H1 (cell line): Measurements from ENCODE around the gene IL2RG. TPM values are rescaled to one million over a fixed set of nuclear protein-coding genes. Genes with fewer than 3 reads are reported as not detected.

ENCODE experiments used
- CTCF ChIA-PET: fragments of 300-600 bp; sonication (Branson Sonifier 250); formaldehyde crosslinking; loops from one replicate; lab custom pipeline; 2021; ENCODE audit not compliant: partially characterized antibody; lab: Charles Lee
- POLR2A ChIA-PET: fragments of 300-600 bp; sonication (Branson Sonifier 250); formaldehyde crosslinking; loops from one replicate; lab custom pipeline; 2021; ENCODE audit warnings: inconsistent platforms; ENCODE audit not compliant: partially characterized antibody; lab: Charles Lee
- DNase-seq, 2 experiments: peaks; one replicate each; pipeline versions ENCODE4 v3.0.0 to v3.0.0-alpha.2; 2010 to 2022; ENCODE audit warnings: low spot score in 2 of 2, low read depth in 1 of 2, mixed read lengths in 1 of 2
- FAIRE-seq: peaks from 2 replicates; lab custom pipeline; 2011; peaks lifted over from hg19 to GRCh38; lab: Jason Lieb, UNC
- H2AFZ ChIP-seq: 2 replicates; pipeline ENCODE4 v1.8.1; 2012; ENCODE audit warnings: low read length, inconsistent platforms
- H2AK5ac ChIP-seq: 2 replicates; pipeline ENCODE4 v1.6.1; 2013; ENCODE audit warnings: low read depth, low read length
- H2BK120ac ChIP-seq: replicated peaks from 2 replicates; pipeline ENCODE3; 2013; ENCODE audit warnings: low read depth, low read length, inconsistent platforms
- H2BK12ac ChIP-seq: 2 replicates; pipeline ENCODE4 v1.6.1; 2013; ENCODE audit warnings: low read depth, low read length
- H2BK15ac ChIP-seq: 2 replicates; pipeline ENCODE4 v1.6.1; 2013; ENCODE audit warnings: low read length
- H2BK20ac ChIP-seq: 2 replicates; pipeline ENCODE4 v1.6.1; 2013; ENCODE audit warnings: low read length
- H2BK5ac ChIP-seq: 2 replicates; pipeline ENCODE4 v1.6.1; 2013; ENCODE audit warnings: low read depth, low read length
- H3K14ac ChIP-seq: 2 replicates; pipeline ENCODE4 v1.6.1; 2013; ENCODE audit warnings: inconsistent platforms; ENCODE audit not compliant: insufficient read length
- H3K18ac ChIP-seq: 2 replicates; pipeline ENCODE4 v1.6.1; 2013; ENCODE audit warnings: low read length; ENCODE audit errors: extremely low read depth
- H3K23ac ChIP-seq: 2 replicates; pipeline ENCODE4 v1.6.1; 2013; ENCODE audit warnings: inconsistent platforms; ENCODE audit not compliant: insufficient read length
- H3K23me2 ChIP-seq: 2 replicates; pipeline ENCODE4 v1.6.1; 2013; ENCODE audit warnings: low read depth, low read length
- H3K27ac ChIP-seq: 2 replicates; pipeline ENCODE4 v1.6.1; 2011; ENCODE audit warnings: low read depth, low read length, inconsistent platforms
- H3K27me3 ChIP-seq, 4 experiments: replicated peaks in 1 of 4; 1 replicate in 1 of 4; 2 replicates in 3 of 4; pipeline versions ENCODE4 v1.6.1 to v1.8.1; 2011 to 2013; ENCODE audit warnings: low read length in 3 of 4, mild to moderate bottlenecking in 3 of 4, inconsistent platforms in 2 of 4, mixed read lengths in 2 of 4, moderate library complexity in 1 of 4; ENCODE audit not compliant: control insufficient read depth in 3 of 4, insufficient read depth in 3 of 4; ENCODE audit errors: extremely low read depth in 1 of 4
- H3K36me3 ChIP-seq, 4 experiments: 2 replicates each; pipeline versions ENCODE4 v1.6.1 to v1.8.1; 2011 to 2013; ENCODE audit warnings: mild to moderate bottlenecking in 4 of 4, low read length in 3 of 4, moderate library complexity in 2 of 4, control low read depth in 1 of 4, inconsistent platforms in 1 of 4; ENCODE audit not compliant: insufficient read depth in 4 of 4, control insufficient read depth in 2 of 4
- H3K4ac ChIP-seq: replicated peaks from 2 replicates; pipeline ENCODE3; 2013; ENCODE audit warnings: low read length, low read depth, mixed read lengths, inconsistent platforms; ENCODE audit not compliant: insufficient read length
- H3K4me1 ChIP-seq, 4 experiments: replicated peaks in 1 of 4; 1 replicate in 1 of 4; 2 replicates in 3 of 4; pipeline versions ENCODE4 v1.6.1 to v1.8.1; 2011 to 2013; ENCODE audit warnings: low read length in 3 of 4, inconsistent platforms in 2 of 4, mixed read lengths in 1 of 4; ENCODE audit not compliant: insufficient read depth in 4 of 4, control insufficient read depth in 3 of 4
- H3K4me2 ChIP-seq, 2 experiments: 2 replicates each; pipeline versions ENCODE4 v1.6.1 to v1.8.1; 2011 to 2013; ENCODE audit warnings: low read depth in 2 of 2, low read length in 2 of 2, control low read depth in 1 of 2, inconsistent platforms in 1 of 2, mild to moderate bottlenecking in 1 of 2; ENCODE audit not compliant: insufficient read depth in 1 of 2
- H3K4me3 ChIP-seq, 4 experiments: fragments of 200-600, 300-600 bp in 1 of 4; sonication (generic), shearing (Covaris generic), sonication (Bioruptor Twin) in 1 of 4; 2 replicates each; pipeline versions ENCODE4 v1.5.1 to v1.8.1; 2011 to 2016; ENCODE audit warnings: low read length in 4 of 4, low read depth in 3 of 4, control low read depth in 2 of 4, inconsistent platforms in 2 of 4, mild to moderate bottlenecking in 2 of 4, mixed read lengths in 1 of 4, moderate library complexity in 1 of 4; ENCODE audit not compliant: insufficient read depth in 2 of 4; ENCODE audit errors: extremely low read depth in 1 of 4
- H3K56ac ChIP-seq: replicated peaks from 2 replicates; pipeline ENCODE3; 2013; ENCODE audit warnings: low read depth, mild to moderate bottlenecking, mixed read lengths, low read length, inconsistent platforms; ENCODE audit not compliant: insufficient read length
- H3K79me1 ChIP-seq: 2 replicates; pipeline ENCODE4 v1.6.1; 2013; ENCODE audit warnings: low read depth, low read length, control low read depth
- H3K79me2 ChIP-seq, 2 experiments: 2 replicates each; pipeline versions ENCODE4 v1.6.1 to v1.8.1; 2012 to 2013; ENCODE audit warnings: low read length in 2 of 2, mild to moderate bottlenecking in 2 of 2, inconsistent platforms in 1 of 2; ENCODE audit not compliant: insufficient read depth in 2 of 2, control insufficient read depth in 1 of 2
- H3K9ac ChIP-seq, 4 experiments: replicated peaks in 1 of 4; 1 replicate in 1 of 4; 2 replicates in 3 of 4; pipeline versions ENCODE4 v1.6.1 to v1.8.1; 2011 to 2013; ENCODE audit warnings: low read depth in 3 of 4, low read length in 3 of 4, control low read depth in 2 of 4, mild to moderate bottlenecking in 2 of 4, moderate library complexity in 2 of 4, inconsistent platforms in 1 of 4; ENCODE audit errors: extremely low read depth in 1 of 4
- H3K9me3 ChIP-seq, 2 experiments: 2 replicates each; pipeline versions ENCODE4 v1.6.1 to v1.8.1; 2012 to 2013; ENCODE audit warnings: mild to moderate bottlenecking in 2 of 2, moderate library complexity in 2 of 2, control low read depth in 1 of 2, inconsistent platforms in 1 of 2, low read depth in 1 of 2, low read length in 1 of 2, mixed read lengths in 1 of 2; ENCODE audit not compliant: insufficient read depth in 2 of 2
- H4K20me1 ChIP-seq, 2 experiments: replicated peaks in 1 of 2; 2 replicates each; pipeline versions ENCODE3 to v1.8.1; 2011 to 2013; ENCODE audit warnings: inconsistent platforms in 2 of 2, low read length in 2 of 2, mild to moderate bottlenecking in 1 of 2; ENCODE audit not compliant: insufficient read depth in 2 of 2, control insufficient read depth in 1 of 2
- H4K5ac ChIP-seq: 2 replicates; pipeline ENCODE4 v1.6.1; 2013; ENCODE audit warnings: low read length, low read depth, mixed read lengths, inconsistent platforms; ENCODE audit not compliant: insufficient read length
- H4K8ac ChIP-seq: 2 replicates; pipeline ENCODE4 v1.8.0; 2013; ENCODE audit warnings: mild to moderate bottlenecking, moderate library complexity, low read length, inconsistent platforms; ENCODE audit not compliant: insufficient read depth; ENCODE audit errors: extremely low read depth
- H4K91ac ChIP-seq: replicated peaks from 2 replicates; pipeline ENCODE3; 2013; ENCODE audit warnings: low read length, mixed read lengths, inconsistent platforms; ENCODE audit not compliant: insufficient read length
- CHD2 ChIP-seq: IDR thresholded peaks from 2 replicates; pipeline ENCODE4 v1.6.1; 2012; ENCODE audit warnings: low read length, improper control_type of control experiment
- CREB1 ChIP-seq: IDR thresholded peaks from 2 replicates; pipeline ENCODE4 v1.6.1; 2012; ENCODE audit warnings: inconsistent platforms
- EZH2 ChIP-seq: fragments of 200-600 bp; sonication (generic); IDR thresholded peaks from 2 replicates; pipeline ENCODE4 v1.7.1; 2012; ENCODE audit warnings: low read depth, mild to moderate bottlenecking, moderate library complexity, low read length, inconsistent platforms; ENCODE audit not compliant: severe bottlenecking
- GABPA ChIP-seq: IDR thresholded peaks from 2 replicates; pipeline ENCODE4 v1.6.1; 2011; ENCODE audit warnings: mild to moderate bottlenecking, low read length, moderate library complexity, borderline replicate concordance; ENCODE audit not compliant: insufficient read depth
- KDM1A ChIP-seq: fragments of 200-600, 300-600 bp; sonication (generic); IDR thresholded peaks from 2 replicates; pipeline ENCODE4 v1.7.1; 2016; ENCODE audit warnings: mild to moderate bottlenecking, low read length, borderline replicate concordance
- RNF2 ChIP-seq: fragments of 200-900, 300-1000 bp; sonication (generic); IDR thresholded peaks from 2 replicates; pipeline ENCODE4 v1.7.1; 2016; ENCODE audit warnings: borderline replicate concordance, low read depth, mild to moderate bottlenecking, antibody characterized with exemption, low read length; ENCODE audit not compliant: poor library complexity, severe bottlenecking; ENCODE audit errors: missing control alignments
- TEAD4 ChIP-seq: IDR thresholded peaks from 2 replicates; pipeline ENCODE4 v1.6.1; 2012; ENCODE audit warnings: low read depth, low read length, inconsistent platforms, mixed read lengths
- USF2 ChIP-seq: IDR thresholded peaks from 2 replicates; pipeline ENCODE4 v1.6.1; 2011; ENCODE audit warnings: low read length, improper control_type of control experiment
- WGBS, 2 experiments: shearing (Covaris generic) in 1 of 2; methylation state at CpG; one replicate each; pipeline versions ENCODE4 v1.1.6 to v1.1.7; 2013 to 2015; ENCODE audit warnings: low lambda C conversion rate in 2 of 2, mixed read lengths in 2 of 2, inconsistent platforms in 1 of 2, low coverage in 1 of 2, missing lambda C conversion rate in 1 of 2; ENCODE audit not compliant: insufficient replicate concordance in 2 of 2, insufficient coverage in 1 of 2, insufficient read length in 1 of 2; ENCODE audit errors: extremely low coverage in 1 of 2, missing lambda C conversion rate in 1 of 2; 5-methylcytosine and 5-hydroxymethylcytosine counted together
- polyA plus RNA-seq, 7 experiments: library from polyadenylated mRNA; depleted of rRNA in 3 of 7; stranded (reverse) in 5 of 7; unstranded in 2 of 7; fragments of >200 nt in 5 of 7; fragments of 200-250 nt in 2 of 7; gene quantifications; 1 replicate in 5 of 7; 2 replicates in 1 of 7; 4 replicates in 1 of 7; pipeline versions ENCODE4 v1.2.1 to v1.2.3, GENCODE V29; 2011 to 2013; ENCODE audit warnings: missing spikeins in 2 of 7, mixed read lengths in 2 of 7
- total RNA-seq: library from RNA; stranded (reverse); fragmentation: NEBNext Ultra II Directional; extraction: Animal tissue kit (Norgen Biotek cat#: 25700); gene quantifications from 2 replicates; pipeline ENCODE4 v1.2.1, GENCODE V29; 2021
- TF ChIP-seq, protein P1 (sequence below): IDR thresholded peaks from 2 replicates; pipeline ENCODE4 v1.6.1; 2012; ENCODE audit warnings: inconsistent platforms
- TF ChIP-seq, protein P2 (sequence below): IDR thresholded peaks from 2 replicates; pipeline ENCODE4 v1.6.1; 2011; ENCODE audit warnings: low read depth, mild to moderate bottlenecking, low read length; ENCODE audit not compliant: insufficient read depth

Gene IL2RG
- total and polyA plus RNA-seq, 2 of the 8 experiments (the other 6 are each of a cell fraction or from before 2014, with no cell fraction given): not detected

DNA sequence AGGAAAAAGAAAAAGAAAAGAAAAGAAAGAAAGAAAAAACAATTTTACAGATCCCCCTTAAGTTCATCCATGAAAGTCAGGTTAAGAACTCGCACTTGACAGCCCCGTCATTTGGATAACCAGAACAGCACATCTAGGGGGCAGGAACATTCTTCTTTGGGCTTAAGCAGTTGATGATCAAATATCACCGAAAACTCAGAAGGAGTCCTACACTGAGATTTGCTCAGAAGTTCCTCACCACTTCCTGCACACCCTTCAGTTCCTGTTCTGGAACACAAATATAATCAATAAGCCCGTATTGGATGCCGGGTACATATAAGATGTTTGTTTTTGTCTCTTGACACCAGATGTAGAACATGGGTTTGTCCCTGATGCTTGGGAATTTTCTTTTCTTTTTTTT is 48.0 kb upstream of the IL2RG start:
- Histone ChIP-seq H3K4ac (no peak overlapping the region), H4K20me1 (no peaks in the 10 kb centered on the region), H3K23me2 (no peaks in the 10 kb centered on the region; the same call in 1 of the 2 replicates), H2BK120ac (no peak overlapping the region), H4K5ac (no peak overlapping the region), H3K79me1 (no peaks in the 10 kb centered on the region), H2BK15ac (no peak overlapping the region), H3K14ac (no peak overlapping the region), H3K27ac (no peak overlapping the region), H2BK5ac (no peak overlapping the region), H3K4me2 (no peak overlapping the region), H3K9me3 (no peaks in the 10 kb centered on the region), H3K23ac (no peak overlapping the region), H3K27me3 (no peaks in the 10 kb centered on the region), H3K4me1 (no peaks in the 10 kb centered on the region), H3K36me3 (peaks cover 0 to 7% (median 2%) of the 10 kb centered on the region in 4 experiments; a peak in 4 of 8 replicates), H3K9ac (no peak overlapping the region), H2AK5ac (no peak overlapping the region), H3K4me3 (no peak overlapping the region), H2BK20ac (no peak overlapping the region), H3K79me2 (no peaks in the 10 kb centered on the region), H2AFZ (no peak overlapping the region), H2BK12ac (no peak overlapping the region), H4K91ac (no peak overlapping the region), H3K18ac (no peak overlapping the region), H4K8ac (no peak overlapping the region), H3K56ac (no peak overlapping the region)
- POLR2A ChIA-PET: no interaction called here
- 100% methylated on average over 3 of the region's 5 CpGs; no CpG with 5 or more reads in 1 of the 2 experiments for WGBS, 2 experiments
- FAIRE-seq (no peak), DNase-seq (no peak)
- CTCF ChIA-PET: no interaction called here
- no peak for TF ChIP-seq CHD2
- TF ChIP-seq, protein P1, sequence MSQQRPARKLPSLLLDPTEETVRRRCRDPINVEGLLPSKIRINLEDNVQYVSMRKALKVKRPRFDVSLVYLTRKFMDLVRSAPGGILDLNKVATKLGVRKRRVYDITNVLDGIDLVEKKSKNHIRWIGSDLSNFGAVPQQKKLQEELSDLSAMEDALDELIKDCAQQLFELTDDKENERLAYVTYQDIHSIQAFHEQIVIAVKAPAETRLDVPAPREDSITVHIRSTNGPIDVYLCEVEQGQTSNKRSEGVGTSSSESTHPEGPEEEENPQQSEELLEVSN: no peak
- TF ChIP-seq, protein P2, sequence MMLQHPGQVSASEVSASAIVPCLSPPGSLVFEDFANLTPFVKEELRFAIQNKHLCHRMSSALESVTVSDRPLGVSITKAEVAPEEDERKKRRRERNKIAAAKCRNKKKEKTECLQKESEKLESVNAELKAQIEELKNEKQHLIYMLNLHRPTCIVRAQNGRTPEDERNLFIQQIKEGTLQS: no peak
- TF ChIP-seq GABPA: no peak
- no peak for TF ChIP-seq CREB1
- TF ChIP-seq EZH2: no peak
- no peak for TF ChIP-seq KDM1A
- no peak for TF ChIP-seq USF2
- TF ChIP-seq RNF2: no peak
- no peak for TF ChIP-seq TEAD4
